Measurements from ENCODE around the gene MORC2. TPM values are rescaled to one million over a fixed set of nuclear protein-coding genes. Genes with fewer than 3 reads are reported as not detected.

The MORC2 gene
- total RNA-seq, 1 experiment from 2014 or later = 12.0 TPM

- BruUV-seq (replicated peaks) = no TSS peak
- ChIA-PET CTCF (interaction anchor here (1.4 kb wide), 1 partner anchor 112 kb away, joined by 9 read pairs; the partner anchor contains the start of gene SMTN), POLR2A (ENCODE audit: unreplicated experiment) (interaction anchor here (0.6 to 1.4 kb wide), 5 partner anchors 24 to 179 kb away, joined by 3 to 8 read pairs (median 4); partner anchors contain the start of genes SELENOM and SMTN)
- H3K4me2 ChIP-seq (ENCODE audit: low read length) = peak within 1 kb of the TSS; percentile 98
- peaks cover 85% of the 10 kb centered on the region for H3K79me2 ChIP-seq (ENCODE audit: low read length)
- no peaks in the 10 kb centered on the region for H3K9me2 ChIP-seq (replicated peaks; ENCODE audit: low read length)
- ATAC-seq (peak; percentile 91), DNase-seq (peak; percentile 91)
- H3K36me3 ChIP-seq (ENCODE audit: low read depth, low read length) = peaks cover 36% of the 10 kb centered on the region
- peak within 1 kb of the TSS; percentile 93 for H3K9ac ChIP-seq (ENCODE audit: low read length)
- peak within 1 kb of the TSS; percentile 63 for H3K27ac ChIP-seq (ENCODE audit: low read length)
- intact Hi-C loops (cut with micrococcal nuclease) = loop anchor here (2.0 kb wide), 1 partner anchor 114 kb away; no protein-coding TSS in a partner anchor
- TF ChIP-seq EZH2phosphoT487 (IDR thresholded peaks at IDR 0.05; ENCODE audit: borderline replicate concordance, low read length) (no peak), EZH2 (IDR thresholded peaks at IDR 0.05; ENCODE audit: low read length, unreplicated experiment) (no peak)
- TF ChIP-seq, protein P1, sequence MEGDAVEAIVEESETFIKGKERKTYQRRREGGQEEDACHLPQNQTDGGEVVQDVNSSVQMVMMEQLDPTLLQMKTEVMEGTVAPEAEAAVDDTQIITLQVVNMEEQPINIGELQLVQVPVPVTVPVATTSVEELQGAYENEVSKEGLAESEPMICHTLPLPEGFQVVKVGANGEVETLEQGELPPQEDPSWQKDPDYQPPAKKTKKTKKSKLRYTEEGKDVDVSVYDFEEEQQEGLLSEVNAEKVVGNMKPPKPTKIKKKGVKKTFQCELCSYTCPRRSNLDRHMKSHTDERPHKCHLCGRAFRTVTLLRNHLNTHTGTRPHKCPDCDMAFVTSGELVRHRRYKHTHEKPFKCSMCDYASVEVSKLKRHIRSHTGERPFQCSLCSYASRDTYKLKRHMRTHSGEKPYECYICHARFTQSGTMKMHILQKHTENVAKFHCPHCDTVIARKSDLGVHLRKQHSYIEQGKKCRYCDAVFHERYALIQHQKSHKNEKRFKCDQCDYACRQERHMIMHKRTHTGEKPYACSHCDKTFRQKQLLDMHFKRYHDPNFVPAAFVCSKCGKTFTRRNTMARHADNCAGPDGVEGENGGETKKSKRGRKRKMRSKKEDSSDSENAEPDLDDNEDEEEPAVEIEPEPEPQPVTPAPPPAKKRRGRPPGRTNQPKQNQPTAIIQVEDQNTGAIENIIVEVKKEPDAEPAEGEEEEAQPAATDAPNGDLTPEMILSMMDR (conservative IDR thresholded peaks at IDR 0.05; ENCODE audit: low read depth, low read length) = no peak
- H3K4me1 ChIP-seq (ENCODE audit: insufficient read depth, low read length) = peaks cover 34% of the 10 kb centered on the region
- H3K4me3 ChIP-seq (ENCODE audit: low read length) = peak within 1 kb of the TSS; percentile 94
- H3F3A ChIP-seq (ENCODE audit: low read length, unreplicated experiment) = no peaks in the 10 kb centered on the region
- H3K9me3 ChIP-seq (ENCODE audit: low read length) = no peaks in the 10 kb centered on the region
- H2AFZ ChIP-seq (ENCODE audit: low read length) = peak within 1 kb of the TSS; percentile 73
- H4K20me1 ChIP-seq (ENCODE audit: low read length) = peaks cover 30% of the 10 kb centered on the region
- H3K27me3 ChIP-seq (ENCODE audit: low read length) = no peaks in the 10 kb centered on the region
These were observed 454 bp upstream of the MORC2 start, which contains the start of gene TUG1 for GRCh38 chr22:30968924-30969531. TUG1 (plus strand) TSS chr22:30969265.

GRCh38 chr22:30964858-30965257 is 3.7 kb downstream of the MORC2 start:
- Histone ChIP-seq H2AFZ (ENCODE audit: low read length) (no peak overlapping the region), H3K36me3 (ENCODE audit: low read depth, low read length) (peaks cover 8% of the 10 kb centered on the region), H3F3A (ENCODE audit: low read length, unreplicated experiment) (no peaks in the 10 kb centered on the region), H3K27ac (ENCODE audit: low read length) (no peak overlapping the region), H3K4me2 (ENCODE audit: low read length) (0 out of 2 replicates have a peak overlapping the region, but pooled peaks have one; percentile 13), H3K9ac (ENCODE audit: low read length) (no peak overlapping the region), H3K9me3 (ENCODE audit: low read length) (no peaks in the 10 kb centered on the region), H3K4me1 (ENCODE audit: insufficient read depth, low read length) (peaks cover 18% of the 10 kb centered on the region), H3K4me3 (ENCODE audit: low read length) (no peak overlapping the region), H3K27me3 (ENCODE audit: low read length) (no peaks in the 10 kb centered on the region), H3K79me2 (ENCODE audit: low read length) (peaks cover 44% of the 10 kb centered on the region), H4K20me1 (ENCODE audit: low read length) (peaks cover 2% of the 10 kb centered on the region), H3K9me2 (replicated peaks; ENCODE audit: low read length) (no peaks in the 10 kb centered on the region)
- ChIA-PET CTCF (no interaction called here), POLR2A (ENCODE audit: unreplicated experiment) (no interaction called here)
- no peak for ATAC-seq
- no peak for TF ChIP-seq EZH2phosphoT487 (IDR thresholded peaks at IDR 0.05; ENCODE audit: borderline replicate concordance, low read length)
- TF ChIP-seq, protein P1 (conservative IDR thresholded peaks at IDR 0.05; ENCODE audit: low read depth, low read length) = no peak
- TF ChIP-seq EZH2 (IDR thresholded peaks at IDR 0.05; ENCODE audit: low read length, unreplicated experiment) = no peak
- BruUV-seq (replicated peaks) = no TSS peak
- intact Hi-C loops (cut with micrococcal nuclease) = no loop called here
- no peak for DNase-seq

- no peak for ATAC-seq
- Histone ChIP-seq H3K4me3 (ENCODE audit: low read length) (no peak overlapping the region), H3K36me3 (ENCODE audit: low read depth, low read length) (peaks cover 7% of the 10 kb centered on the region; the same call in 1 of the 2 replicates), H2AFZ (ENCODE audit: low read length) (no peak overlapping the region), H3K4me2 (ENCODE audit: low read length) (no peak overlapping the region), H3K27me3 (ENCODE audit: low read length) (no peaks in the 10 kb centered on the region), H4K20me1 (ENCODE audit: low read length) (no peaks in the 10 kb centered on the region), H3K4me1 (ENCODE audit: insufficient read depth, low read length) (no peaks in the 10 kb centered on the region), H3K79me2 (ENCODE audit: low read length) (no peaks in the 10 kb centered on the region), H3K27ac (ENCODE audit: low read length) (no peak overlapping the region), H3K9me2 (replicated peaks; ENCODE audit: low read length) (no peaks in the 10 kb centered on the region), H3K9ac (ENCODE audit: low read length) (no peak overlapping the region), H3K9me3 (ENCODE audit: low read length) (no peaks in the 10 kb centered on the region), H3F3A (ENCODE audit: low read length, unreplicated experiment) (no peaks in the 10 kb centered on the region)
- CTCF ChIA-PET = no interaction called here
- DNase-seq = no peak
- TF ChIP-seq EZH2 (IDR thresholded peaks at IDR 0.05; ENCODE audit: low read length, unreplicated experiment) = no peak
- BruUV-seq (replicated peaks) = no TSS peak
- intact Hi-C loops (cut with micrococcal nuclease) = no loop called here
- POLR2A ChIA-PET (ENCODE audit: unreplicated experiment) = no interaction called here
These were observed 13.4 kb downstream of the MORC2 start for GRCh38 chr22:30955153-30955552.
